K562 (cell line): ENCODE results near the gene NREP. TPM values are rescaled to one million over a fixed set of nuclear protein-coding genes. Genes with fewer than 3 reads are reported as not detected.

Source experiments
- ATAC-seq: fragments of 200-7000 bp; cut with Tn5 transposase; 3 replicates; pipeline ENCODE4 v1.9.1; 2020; ENCODE audit warnings: moderate library complexity
- BruUV-seq: library from RNA; stranded (reverse); fragments of 400-500 nt; replicated peaks from 2 replicates; lab custom pipeline; 2021; lab: Mats Ljungman, UMichigan
- CTCF ChIA-PET: fragments of 300-600 bp; formaldehyde crosslinking; extraction: SDS; loops from one replicate; lab custom pipeline; 2021; ENCODE audit warnings: low intra/inter-chr PET ratio; lab: Yijun Ruan, JAX
- POLR2A ChIA-PET: fragments of 300-600, 350-650 bp; sonication (Branson Sonifier 250); formaldehyde crosslinking; extraction: SDS; loops from one replicate; lab custom pipeline; 2021; ENCODE audit warnings: antibody characterized with exemption, inconsistent platforms; lab: Yijun Ruan, JAX
- DNase-seq, 4 experiments: peaks; one replicate each; pipeline versions ENCODE4 v3.0.0 to v3.0.0-alpha.2; 2011 to 2018; ENCODE audit warnings: low spot score in 3 of 4, mixed read lengths in 3 of 4; ENCODE audit errors: extremely low read depth in 1 of 4
- FAIRE-seq: peaks from 2 replicates; lab custom pipeline; 2011; peaks lifted over from hg19 to GRCh38; lab: Jason Lieb, UNC
- H2AFZ ChIP-seq: 2 replicates; pipeline ENCODE4 v1.6.0; 2011; ENCODE audit warnings: low read depth, low read length, control low read depth, inconsistent platforms
- H3K27ac ChIP-seq: fragments of 200-600 bp; 3 replicates; pipeline ENCODE4 v1.8.0; 2011; ENCODE audit warnings: low read depth, mild to moderate bottlenecking, control low read depth, inconsistent platforms, low read length, moderate library complexity, mixed read lengths; ENCODE audit errors: extremely low read depth
- H3K27me3 ChIP-seq, 2 experiments: fragments of 300-600 bp in 1 of 2; 2 replicates in 1 of 2; 3 replicates in 1 of 2; pipeline versions ENCODE4 v1.6.0 to v1.8.0; 2011; ENCODE audit warnings: inconsistent platforms in 2 of 2, low read length in 2 of 2, mild to moderate bottlenecking in 1 of 2, mixed read lengths in 1 of 2, moderate library complexity in 1 of 2; ENCODE audit not compliant: control insufficient read depth in 2 of 2, insufficient read depth in 2 of 2
- H3K36me3 ChIP-seq: fragments of 300-600 bp; 3 replicates; pipeline ENCODE4 v1.8.0; 2011; ENCODE audit warnings: mild to moderate bottlenecking, low read length, inconsistent platforms; ENCODE audit not compliant: control insufficient read depth, insufficient read depth
- H3K4me1 ChIP-seq, 2 experiments: fragments of 200-600 bp in 1 of 2; replicated peaks in 1 of 2; 2 replicates in 1 of 2; 3 replicates in 1 of 2; pipeline versions ENCODE4 v1.5.1 to v1.8.0; 2011; ENCODE audit warnings: inconsistent platforms in 2 of 2, low read length in 2 of 2, mild to moderate bottlenecking in 1 of 2, mixed read lengths in 1 of 2, moderate library complexity in 1 of 2; ENCODE audit not compliant: control insufficient read depth in 2 of 2, insufficient read depth in 2 of 2
- H3K4me2 ChIP-seq: 2 replicates; pipeline ENCODE4 v1.6.1; 2011; ENCODE audit warnings: low read length, control low read depth, inconsistent platforms, mixed read lengths; ENCODE audit not compliant: insufficient read depth
- H3K4me3 ChIP-seq: fragments of 200-600 bp; sonication (generic), shearing (Covaris generic); 2 replicates; pipeline ENCODE4 v1.5.1; 2016; ENCODE audit warnings: control low read depth, inconsistent platforms
- H3K79me2 ChIP-seq: fragments of 200-600 bp; 3 replicates; pipeline ENCODE4 v1.8.0; 2011; ENCODE audit warnings: low read length, inconsistent platforms; ENCODE audit not compliant: control insufficient read depth, insufficient read depth
- H3K9ac ChIP-seq, 2 experiments: 2 replicates each; pipeline versions ENCODE4 v1.6.0 to v1.6.1; 2011; ENCODE audit warnings: low read depth in 2 of 2, low read length in 2 of 2, control low read depth in 1 of 2, inconsistent platforms in 1 of 2, mild to moderate bottlenecking in 1 of 2, mixed read lengths in 1 of 2; ENCODE audit not compliant: insufficient read depth in 1 of 2
- H3K9me1 ChIP-seq: one replicate; pipeline ENCODE4 v1.6.0; 2011; ENCODE audit warnings: inconsistent platforms, mild to moderate bottlenecking, low read length, moderate library complexity; ENCODE audit not compliant: control insufficient read depth, insufficient read depth
- H3K9me3 ChIP-seq: replicated peaks from 2 replicates; pipeline ENCODE4 v1.5.1; 2011; ENCODE audit warnings: low read depth, low read length, inconsistent platforms; ENCODE audit not compliant: control insufficient read depth, insufficient read depth
- H4K20me1 ChIP-seq: replicated peaks from 2 replicates; pipeline ENCODE4 v1.6.1; 2011; ENCODE audit warnings: low read length, inconsistent platforms, mixed read lengths; ENCODE audit not compliant: control insufficient read depth, insufficient read depth
- ATF7 ChIP-seq: fragments of 450-650 bp; IDR thresholded peaks from 2 replicates; pipeline ENCODE4 v1.7.1; 2014; ENCODE audit warnings: mild to moderate bottlenecking, moderate library complexity
- BCOR ChIP-seq: fragments of 450-650 bp; IDR thresholded peaks from 2 replicates; pipeline ENCODE4 v1.6.1; 2016
- BRD4 ChIP-seq: fragments of 200-600 bp; sonication (generic); IDR thresholded peaks from 2 replicates; pipeline ENCODE4 v1.6.1; 2017; ENCODE audit warnings: inconsistent platforms
- CCAR2 ChIP-seq: fragments of 200-400 bp; formaldehyde crosslinking; IDR thresholded peaks from 2 replicates; pipeline ENCODE4 v1.6.1; 2017; ENCODE audit warnings: mild to moderate bottlenecking, low read depth, low read length
- ELF1 ChIP-seq: fragments of 200-800 bp; sonication (Bioruptor generic); IDR thresholded peaks from 2 replicates; pipeline ENCODE4 v1.6.1; 2016; ENCODE audit warnings: missing genetic modification characterization, missing compliant biosample characterization
- ESRRA ChIP-seq: fragments of 450-650 bp; IDR thresholded peaks from 2 replicates; pipeline ENCODE4 v1.6.1; 2014; ENCODE audit warnings: low read depth, mild to moderate bottlenecking, moderate library complexity, borderline replicate concordance
- FOXK1 ChIP-seq: sonication (generic); formaldehyde crosslinking; IDR thresholded peaks from 2 replicates; pipeline ENCODE4 v1.8.0; 2022; ENCODE audit warnings: missing genetic modification reagents, mild to moderate bottlenecking, borderline replicate concordance
- MTA2 ChIP-seq: fragments of 450-650 bp; IDR thresholded peaks from 2 replicates; pipeline ENCODE4 v1.6.1; 2016; ENCODE audit warnings: low read depth
- NFE2 ChIP-seq: IDR thresholded peaks from 2 replicates; pipeline ENCODE4 v1.6.1; 2014; ENCODE audit warnings: antibody characterized with exemption, low read depth
- OTX1 ChIP-seq: fragments of 450-650 bp; formaldehyde crosslinking; IDR thresholded peaks from 2 replicates; pipeline ENCODE4 v1.4.0; 2022; ENCODE audit warnings: mild to moderate bottlenecking
- POLR2AphosphoS2 ChIP-seq: IDR thresholded peaks from 2 replicates; pipeline ENCODE4 v1.6.1; 2012; ENCODE audit warnings: low read length, improper control_type of control experiment
- SAFB ChIP-seq: fragments of 200-400 bp; formaldehyde crosslinking; IDR thresholded peaks from 2 replicates; pipeline ENCODE4 v1.6.1; 2017; ENCODE audit warnings: low read depth, low read length, borderline replicate concordance
- SIRT6 ChIP-seq: IDR thresholded peaks from one replicate; pipeline ENCODE4 v1.6.1; 2012; ENCODE audit warnings: low read depth, mild to moderate bottlenecking, control low read depth, inconsistent platforms, low read length, moderate library complexity
- ZBED1 ChIP-seq: IDR thresholded peaks from 2 replicates; pipeline ENCODE4 v1.6.1; 2014
- ZNF175 ChIP-seq: fragments of 200-800 bp; sonication (Bioruptor generic); IDR thresholded peaks from 2 replicates; pipeline ENCODE4 v1.6.1; 2016; ENCODE audit warnings: low read depth, mild to moderate bottlenecking, missing genetic modification characterization, missing compliant biosample characterization
- ZNF436 ChIP-seq: fragments of 250-450, 450-650 bp; sonication (Bioruptor Pico); formaldehyde crosslinking; IDR thresholded peaks from 2 replicates; pipeline ENCODE4 v1.7.0; 2020; ENCODE audit warnings: mild to moderate bottlenecking
- ZNF77 ChIP-seq: fragments of 250-450 bp; sonication (Bioruptor Pico); IDR thresholded peaks from 2 replicates; pipeline ENCODE4 v1.5.0; 2020
- WGBS: fragments of 100-300 bp; shearing (Covaris generic); methylation state at CpG from one replicate; pipeline ENCODE4 v1.1.6; 2016; ENCODE audit warnings: low coverage, mixed read lengths; ENCODE audit not compliant: insufficient coverage; ENCODE audit errors: missing lambda C conversion rate; 5-methylcytosine and 5-hydroxymethylcytosine counted together
- in situ Hi-C: fragments of 300-500 bp; cut with MboI; formaldehyde crosslinking; loops from 4 replicates; pipeline ENCODE4 v1.15.0; 2018; ENCODE audit warnings: inconsistent platforms, mixed read lengths
- intact Hi-C: fragments of 100-400 bp; cut with micrococcal nuclease; formaldehyde crosslinking; loops from 2 replicates; pipeline ENCODE4 v1.14.2; 2022
- polyA plus RNA-seq, 8 experiments: library from polyadenylated mRNA; depleted of rRNA in 4 of 8; stranded (reverse) in 5 of 8; unstranded in 3 of 8; fragments of >200 nt; fragmentation: Nextera tagmentation in 2 of 8; fragmentation: Illumina TruSeq in 1 of 8; extraction: Ambion mirVana in 2 of 8; extraction: Trizol in 1 of 8; gene quantifications; 2 replicates each; pipeline versions ENCODE4 v1.2.1 to v1.2.3, GENCODE V29; 2011 to 2014; ENCODE audit warnings: inconsistent platforms in 1 of 8, missing spikeins in 1 of 8
- total RNA-seq, 7 experiments: library from RNA; depleted of rRNA in 6 of 7; stranded (reverse); fragments of >200 nt in 6 of 7; fragmentation: Illumina TruSeq in 2 of 7; extraction: Trizol in 2 of 7; gene quantifications; 2 replicates each; pipeline versions ENCODE4 v1.2.1 to v1.2.3, GENCODE V29; 2011 to 2021; ENCODE audit warnings: low replicate concordance in 1 of 7
- TF ChIP-seq, protein P1 (sequence below), 2 experiments: IDR thresholded peaks; 2 replicates each; pipeline ENCODE4 v1.6.1; 2012; ENCODE audit warnings: improper control_type of control experiment in 2 of 2, low read depth in 2 of 2, low read length in 2 of 2, borderline replicate concordance in 1 of 2

NREP gene
- total and polyA plus RNA-seq, 9 of the 15 experiments (the other 6 are each of a cell fraction or from before 2014, with no cell fraction given) = 0.08 to 0.58 (median 0.23) TPM; not detected in 1

GRCh38 chr5:111764019-111764418 lies 7.0 kb upstream of the NREP start:
- in situ Hi-C loops = no loop called here
- POLR2A ChIA-PET = no interaction called here
- H3K4me1 ChIP-seq = no peaks in the 10 kb centered on the region
- H3K27ac ChIP-seq = no peak overlapping the region
- DNase-seq (no peak), FAIRE-seq (no peak), ATAC-seq (no peak)
- BruUV-seq = no TSS peak
- CTCF ChIA-PET = no interaction called here
- no peaks in the 10 kb centered on the region for H3K27me3 ChIP-seq
- H3K9me1 ChIP-seq = no peaks in the 10 kb centered on the region
- H2AFZ ChIP-seq = no peak overlapping the region
- no peaks in the 10 kb centered on the region for H3K79me2 ChIP-seq
- TF ChIP-seq OTX1 (CRISPR knock-in tag) (no peak), ESRRA (no peak), ZNF175 (no peak)
- H4K20me1 ChIP-seq = no peaks in the 10 kb centered on the region
- H3K4me2 ChIP-seq = no peak overlapping the region
- no peak overlapping the region for H3K9ac ChIP-seq
- no peak overlapping the region for H3K4me3 ChIP-seq
- intact Hi-C loops = no loop called here
- H3K9me3 ChIP-seq = no peaks in the 10 kb centered on the region
- no peaks in the 10 kb centered on the region for H3K36me3 ChIP-seq

- H2AFZ ChIP-seq = no peak overlapping the region
- FAIRE-seq = no peak
- no peaks in the 10 kb centered on the region for H3K9me3 ChIP-seq
- H3K4me1 ChIP-seq = peaks cover 0 to 3% of the 10 kb centered on the region in 2 experiments; a peak in 2 of 5 replicates
- POLR2A ChIA-PET = no interaction called here
- no peaks in the 10 kb centered on the region for H3K79me2 ChIP-seq
- BruUV-seq = no TSS peak
- H3K4me2 ChIP-seq = no peak overlapping the region
- ATAC-seq = no peak
- H3K9me1 ChIP-seq = no peaks in the 10 kb centered on the region
- 4% methylated on average over 6 of the region's 6 CpGs for WGBS
- intact Hi-C loops = no loop called here
- no peaks in the 10 kb centered on the region for H4K20me1 ChIP-seq
- H3K27me3 ChIP-seq = peaks cover 0 to 3% of the 10 kb centered on the region in 2 experiments; a peak in 1 of 5 replicates
- H3K27ac ChIP-seq = no peak overlapping the region
- no peak overlapping the region for H3K4me3 ChIP-seq
- no peaks in the 10 kb centered on the region for H3K36me3 ChIP-seq
- DNase-seq = no peak
- H3K9ac ChIP-seq = no peak overlapping the region
- CTCF ChIA-PET = no interaction called here
- in situ Hi-C loops = no loop called here
- TF ChIP-seq NFE2 (no peak), ZBED1 (no peak), ZNF436 (CRISPR knock-in tag) (no peak), MTA2 (no peak), SAFB (no peak), BRD4 (no peak), ZNF77 (CRISPR knock-in tag) (no peak), SIRT6 (no peak), BCOR (no peak), ELF1 (tag) (no peak), FOXK1 (no peak), POLR2AphosphoS2 (no peak), ATF7 (no peak), CCAR2 (no peak)
- TF ChIP-seq, protein P1, sequence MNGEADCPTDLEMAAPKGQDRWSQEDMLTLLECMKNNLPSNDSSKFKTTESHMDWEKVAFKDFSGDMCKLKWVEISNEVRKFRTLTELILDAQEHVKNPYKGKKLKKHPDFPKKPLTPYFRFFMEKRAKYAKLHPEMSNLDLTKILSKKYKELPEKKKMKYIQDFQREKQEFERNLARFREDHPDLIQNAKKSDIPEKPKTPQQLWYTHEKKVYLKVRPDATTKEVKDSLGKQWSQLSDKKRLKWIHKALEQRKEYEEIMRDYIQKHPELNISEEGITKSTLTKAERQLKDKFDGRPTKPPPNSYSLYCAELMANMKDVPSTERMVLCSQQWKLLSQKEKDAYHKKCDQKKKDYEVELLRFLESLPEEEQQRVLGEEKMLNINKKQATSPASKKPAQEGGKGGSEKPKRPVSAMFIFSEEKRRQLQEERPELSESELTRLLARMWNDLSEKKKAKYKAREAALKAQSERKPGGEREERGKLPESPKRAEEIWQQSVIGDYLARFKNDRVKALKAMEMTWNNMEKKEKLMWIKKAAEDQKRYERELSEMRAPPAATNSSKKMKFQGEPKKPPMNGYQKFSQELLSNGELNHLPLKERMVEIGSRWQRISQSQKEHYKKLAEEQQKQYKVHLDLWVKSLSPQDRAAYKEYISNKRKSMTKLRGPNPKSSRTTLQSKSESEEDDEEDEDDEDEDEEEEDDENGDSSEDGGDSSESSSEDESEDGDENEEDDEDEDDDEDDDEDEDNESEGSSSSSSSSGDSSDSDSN (IDR thresholded peaks at IDR 0.05; ENCODE audit: borderline replicate concordance in 1 of 2, low read depth in 2 of 2, low read length in 2 of 2) = no peak
Measured at GRCh38 chr5:111762895-111763294, 5.9 kb upstream of the NREP start.
